Large intestine (tissue), 3 donors: ENCODE measurements around the gene MINPP1. TPM values are rescaled to one million over a fixed set of nuclear protein-coding genes. Genes with fewer than 3 reads are reported as not detected.

Experiments
- DNase-seq, 2 donors: peaks; one replicate each; pipeline versions ENCODE4 v3.0.0 to v3.0.0-alpha.2; 2013
- H3K27ac ChIP-seq: one replicate; pipeline ENCODE4 v1.5.1; 2013; ENCODE audit warnings: low read length
- H3K27me3 ChIP-seq: 2 replicates; pipeline ENCODE4 v1.6.1; 2013; ENCODE audit warnings: low read length; ENCODE audit not compliant: control insufficient read depth, insufficient read depth
- H3K36me3 ChIP-seq: 2 replicates; pipeline ENCODE4 v1.6.1; 2013; ENCODE audit warnings: low read length; ENCODE audit not compliant: control insufficient read depth, insufficient read depth
- H3K4me1 ChIP-seq: one replicate; pipeline ENCODE4 v1.6.1; 2013; ENCODE audit warnings: low read length; ENCODE audit not compliant: control insufficient read depth, insufficient read depth
- H3K4me3 ChIP-seq: one replicate; pipeline ENCODE4 v1.5.1; 2013; ENCODE audit warnings: low read length
- H3K9me3 ChIP-seq: one replicate; pipeline ENCODE4 v1.6.1; 2013; ENCODE audit warnings: mild to moderate bottlenecking, low read depth, low read length, moderate library complexity; ENCODE audit not compliant: control insufficient read depth
- WGBS: methylation state at CpG from one replicate; pipeline ENCODE4 v1.1.5; 2013; ENCODE audit warnings: low lambda C conversion rate; ENCODE audit not compliant: insufficient coverage; 5-methylcytosine and 5-hydroxymethylcytosine counted together
- polyA plus RNA-seq: library from polyadenylated mRNA; unstranded; fragments of 120-200 nt; gene quantifications from one replicate; pipeline ENCODE4 v1.2.1, GENCODE V29; 2013

MINPP1 gene
- polyA plus RNA-seq, 1 donor: 43.0 TPM

DNA sequence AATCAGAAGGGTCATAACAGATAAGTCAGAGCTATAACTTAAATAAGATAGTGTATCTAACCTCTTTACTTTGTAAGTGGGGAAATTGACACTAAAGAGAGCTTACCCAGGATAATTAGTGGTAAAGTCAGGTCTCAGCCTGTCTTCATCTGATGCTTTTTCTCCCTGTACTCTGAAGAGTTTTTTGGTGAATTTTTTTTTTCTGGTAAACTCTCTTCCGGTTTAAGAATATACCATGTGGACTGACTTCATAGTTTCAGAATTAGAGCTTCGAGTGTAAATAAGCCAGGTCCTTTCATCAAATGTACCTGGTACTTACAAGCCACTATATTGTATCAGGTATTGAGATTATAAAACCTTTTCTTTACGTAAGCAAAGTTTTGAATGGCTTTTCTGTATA is 6.8 kb downstream of the MINPP1 start:
- no peak overlapping the region for H3K4me3 ChIP-seq
- no peak overlapping the region for H3K27ac ChIP-seq
- peaks cover 3% of the 10 kb centered on the region for H3K4me1 ChIP-seq
- H3K9me3 ChIP-seq: no peaks in the 10 kb centered on the region
- H3K36me3 ChIP-seq: peaks cover 27% of the 10 kb centered on the region
- no peaks in the 10 kb centered on the region for H3K27me3 ChIP-seq
- 100% methylated on average over 2 of the region's 3 CpGs for WGBS
- no peak for DNase-seq

DNA sequence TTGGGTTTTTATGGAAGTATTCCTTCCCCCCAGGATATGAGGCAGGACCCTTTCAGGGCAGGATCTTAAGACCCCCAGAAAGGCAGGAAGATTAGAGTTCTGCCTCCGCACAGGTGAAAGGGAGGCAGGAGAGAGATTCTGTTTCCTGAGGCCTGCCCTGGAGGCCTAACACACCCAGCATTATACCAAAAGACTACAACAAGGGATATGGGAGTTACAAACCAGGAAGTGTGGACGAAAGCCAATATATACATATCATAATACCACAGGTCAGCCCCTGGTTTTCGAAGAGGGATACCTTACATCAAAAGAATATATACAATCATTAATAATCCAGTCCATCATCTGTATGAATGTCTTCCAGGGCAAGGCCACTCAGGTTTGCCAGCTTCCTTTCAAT is 14.2 kb downstream of the MINPP1 start:
- Histone ChIP-seq H3K9me3 (no peaks in the 10 kb centered on the region), H3K27ac (no peak overlapping the region), H3K27me3 (no peaks in the 10 kb centered on the region), H3K4me1 (no peaks in the 10 kb centered on the region), H3K36me3 (peaks cover 43% of the 10 kb centered on the region), H3K4me3 (no peak overlapping the region)
- no peak for DNase-seq
- 80% methylated on average over 1 of the region's 3 CpGs for WGBS

DNA sequence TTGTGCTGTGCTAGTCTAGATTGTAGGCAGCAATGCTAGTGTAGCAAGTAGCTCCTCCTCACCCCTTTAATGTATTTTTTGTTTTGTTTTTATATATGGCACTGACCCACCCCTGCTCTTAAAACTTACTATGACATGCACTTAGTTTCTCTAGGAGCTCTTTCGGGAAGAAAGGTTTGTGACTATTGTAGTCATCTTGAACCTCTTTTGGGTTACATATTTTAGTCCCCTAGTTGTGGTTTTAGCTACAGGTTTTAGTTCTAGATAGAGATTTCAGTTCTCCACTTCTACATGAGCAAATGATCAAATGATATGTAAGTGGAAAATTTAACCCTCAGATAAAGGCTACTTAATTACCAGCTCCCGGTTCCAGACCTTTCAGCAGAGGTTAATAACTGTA is 14.9 kb downstream of the MINPP1 start:
- H3K36me3 ChIP-seq: peaks cover 42% of the 10 kb centered on the region
- WGBS: no CpG with 5 or more reads among the region's 2 CpGs
- H3K27ac ChIP-seq: no peak overlapping the region
- no peaks in the 10 kb centered on the region for H3K27me3 ChIP-seq
- no peak for DNase-seq
- H3K4me1 ChIP-seq: no peaks in the 10 kb centered on the region
- H3K4me3 ChIP-seq: no peak overlapping the region
- H3K9me3 ChIP-seq: no peaks in the 10 kb centered on the region

DNA sequence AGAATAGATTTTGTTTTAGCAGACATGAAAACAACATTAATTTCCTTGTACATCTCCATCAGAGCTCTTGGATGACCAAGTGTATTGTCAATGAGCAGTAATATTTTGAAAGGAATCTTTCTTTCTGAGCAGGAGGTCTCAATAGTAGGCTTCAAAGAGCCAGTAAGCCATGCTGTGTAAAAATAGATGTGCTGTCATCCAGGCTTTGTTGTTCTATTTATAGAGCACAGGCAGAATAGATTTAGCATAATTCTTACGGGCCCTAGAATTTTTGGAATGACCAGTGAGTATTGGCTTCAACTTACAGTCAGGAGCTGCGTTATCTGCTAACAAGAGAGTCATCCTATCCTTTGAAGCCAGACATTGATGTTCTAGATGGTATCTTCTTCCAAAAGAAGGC is 19.0 kb downstream of the MINPP1 start:
- WGBS: no CpG with 5 or more reads among the region's 2 CpGs
- H3K27me3 ChIP-seq: no peaks in the 10 kb centered on the region
- H3K4me1 ChIP-seq: no peaks in the 10 kb centered on the region
- peaks cover 30% of the 10 kb centered on the region for H3K36me3 ChIP-seq
- H3K4me3 ChIP-seq: no peak overlapping the region
- no peak overlapping the region for H3K27ac ChIP-seq
- no peaks in the 10 kb centered on the region for H3K9me3 ChIP-seq
- DNase-seq: no peak

GRCh38 chr10:87524296-87524695 is 19.6 kb downstream of the MINPP1 start:
- no peaks in the 10 kb centered on the region for H3K27me3 ChIP-seq
- no peaks in the 10 kb centered on the region for H3K4me1 ChIP-seq
- no peak for DNase-seq
- no peaks in the 10 kb centered on the region for H3K9me3 ChIP-seq
- H3K36me3 ChIP-seq: peaks cover 25% of the 10 kb centered on the region
- H3K4me3 ChIP-seq: no peak overlapping the region
- H3K27ac ChIP-seq: no peak overlapping the region

- H3K9me3 ChIP-seq: no peaks in the 10 kb centered on the region
- no peak overlapping the region for H3K4me3 ChIP-seq
- WGBS: 72% methylated on average over 2 of the region's 4 CpGs
- no peak overlapping the region for H3K27ac ChIP-seq
- H3K4me1 ChIP-seq: no peaks in the 10 kb centered on the region
- H3K36me3 ChIP-seq: peaks cover 13% of the 10 kb centered on the region
- no peak for DNase-seq
- H3K27me3 ChIP-seq: no peaks in the 10 kb centered on the region
Measured at GRCh38 chr10:87531908-87532622, 27.4 kb downstream of the MINPP1 start.

- Histone ChIP-seq H3K27me3 (no peaks in the 10 kb centered on the region), H3K9me3 (no peaks in the 10 kb centered on the region), H3K36me3 (peaks cover 13% of the 10 kb centered on the region), H3K4me1 (no peaks in the 10 kb centered on the region), H3K4me3 (no peak overlapping the region), H3K27ac (no peak overlapping the region)
- DNase-seq: no peak
Measured at GRCh38 chr10:87532696-87533095, 28.0 kb downstream of the MINPP1 start.

GRCh38 chr10:87534173-87534858 is 29.6 kb downstream of the MINPP1 start:
- no CpG with 5 or more reads among the region's 3 CpGs for WGBS
- no peak overlapping the region for H3K27ac ChIP-seq

GRCh38 chr10:87538092-87539015 is 33.7 kb downstream of the MINPP1 start:
- WGBS: 100% methylated on average over 1 of the region's 7 CpGs
- H3K27ac ChIP-seq: no peak overlapping the region

More at GRCh38 chr10:87534173-87534858, 29.6 kb downstream of the MINPP1 start:
- no peaks in the 10 kb centered on the region for H3K27me3 ChIP-seq
- H3K4me1 ChIP-seq: no peaks in the 10 kb centered on the region
- H3K9me3 ChIP-seq: no peaks in the 10 kb centered on the region
- peaks cover 13% of the 10 kb centered on the region for H3K36me3 ChIP-seq
- no peak for DNase-seq
- no peak overlapping the region for H3K4me3 ChIP-seq

DNA sequence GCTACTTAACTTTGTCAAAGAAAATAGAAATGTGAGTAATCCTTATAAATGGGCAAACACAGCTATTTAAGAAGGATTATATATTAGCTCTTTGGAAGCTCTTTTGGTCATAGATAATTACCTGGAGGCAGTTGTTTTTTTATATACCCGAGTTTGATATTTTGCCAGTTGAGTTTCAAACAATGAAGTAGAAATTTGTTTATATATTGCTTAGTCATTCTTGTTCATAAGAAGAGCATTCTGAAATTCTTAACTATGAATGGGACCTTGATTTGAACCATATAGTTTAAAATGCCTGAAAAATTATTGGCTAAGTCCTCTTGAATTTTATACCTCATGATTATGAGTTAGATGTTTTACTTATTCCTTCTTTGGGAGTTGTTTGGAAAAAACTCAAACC is 36.4 kb downstream of the MINPP1 start:
- Histone ChIP-seq H3K4me3 (no peak overlapping the region), H3K27me3 (no peaks in the 10 kb centered on the region), H3K36me3 (peaks cover 21% of the 10 kb centered on the region), H3K4me1 (no peaks in the 10 kb centered on the region), H3K27ac (no peak overlapping the region), H3K9me3 (no peaks in the 10 kb centered on the region)
- WGBS: no CpG with 5 or more reads among the region's 1 CpG
- DNase-seq: no peak

More at GRCh38 chr10:87538092-87539015, 33.7 kb downstream of the MINPP1 start:
- H3K4me3 ChIP-seq: no peak overlapping the region
- H3K27me3 ChIP-seq: no peaks in the 10 kb centered on the region
- peaks cover 17% of the 10 kb centered on the region for H3K36me3 ChIP-seq
- H3K9me3 ChIP-seq: no peaks in the 10 kb centered on the region
- no peaks in the 10 kb centered on the region for H3K4me1 ChIP-seq
- DNase-seq: no peak
